WTC11 (cell line): ENCODE results near the gene SLFN14.

Experiments
- CTCF ChIP-seq: fragments of 200-600 bp; IDR thresholded peaks from 2 replicates; pipeline ENCODE4 v1.8.0; 2022; ENCODE audit warnings: antibody characterized with exemption
- ETV6 ChIP-seq: sonication (generic); formaldehyde crosslinking; IDR thresholded peaks from 2 replicates; pipeline ENCODE4 v1.8.1; 2022; ENCODE audit warnings: mild to moderate bottlenecking, missing genetic modification reagents
- IRF1 ChIP-seq: sonication (generic); formaldehyde crosslinking; IDR thresholded peaks from 2 replicates; pipeline ENCODE4 v1.8.0; 2023; ENCODE audit warnings: missing genetic modification reagents
- SMAD3 ChIP-seq: sonication (generic); formaldehyde crosslinking; IDR thresholded peaks from 2 replicates; pipeline ENCODE4 v1.8.0; 2022; ENCODE audit warnings: missing genetic modification reagents, mild to moderate bottlenecking, borderline replicate concordance
- TF ChIP-seq, protein P1 (sequence below): sonication (generic); formaldehyde crosslinking; IDR thresholded peaks from 2 replicates; pipeline ENCODE4 v1.8.1; 2023; ENCODE audit warnings: mild to moderate bottlenecking, missing genetic modification reagents

DNA sequence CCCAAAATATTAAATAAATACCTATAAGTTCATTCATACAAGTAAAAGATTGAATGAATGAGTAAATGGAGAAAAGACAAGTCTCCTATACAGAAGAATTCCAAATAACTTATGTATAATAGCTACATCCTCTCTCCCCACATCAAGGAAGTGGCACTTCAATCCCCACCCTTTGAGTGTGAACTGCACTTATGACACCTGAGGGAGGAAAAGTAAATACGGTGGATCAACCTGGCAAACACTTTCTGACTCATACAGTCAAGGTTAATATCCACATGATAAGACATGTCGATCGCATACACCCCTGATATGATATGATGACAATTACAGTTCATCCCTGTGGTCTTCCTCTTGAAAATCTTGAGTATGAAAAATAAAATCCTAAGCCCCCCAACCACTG lies 41.2 kb downstream of the SLFN14 start:
- TF ChIP-seq ETV6 (CRISPR knock-in tag) (no peak), CTCF (no peak), IRF1 (CRISPR knock-in tag) (no peak), SMAD3 (no peak)
- TF ChIP-seq, protein P1, sequence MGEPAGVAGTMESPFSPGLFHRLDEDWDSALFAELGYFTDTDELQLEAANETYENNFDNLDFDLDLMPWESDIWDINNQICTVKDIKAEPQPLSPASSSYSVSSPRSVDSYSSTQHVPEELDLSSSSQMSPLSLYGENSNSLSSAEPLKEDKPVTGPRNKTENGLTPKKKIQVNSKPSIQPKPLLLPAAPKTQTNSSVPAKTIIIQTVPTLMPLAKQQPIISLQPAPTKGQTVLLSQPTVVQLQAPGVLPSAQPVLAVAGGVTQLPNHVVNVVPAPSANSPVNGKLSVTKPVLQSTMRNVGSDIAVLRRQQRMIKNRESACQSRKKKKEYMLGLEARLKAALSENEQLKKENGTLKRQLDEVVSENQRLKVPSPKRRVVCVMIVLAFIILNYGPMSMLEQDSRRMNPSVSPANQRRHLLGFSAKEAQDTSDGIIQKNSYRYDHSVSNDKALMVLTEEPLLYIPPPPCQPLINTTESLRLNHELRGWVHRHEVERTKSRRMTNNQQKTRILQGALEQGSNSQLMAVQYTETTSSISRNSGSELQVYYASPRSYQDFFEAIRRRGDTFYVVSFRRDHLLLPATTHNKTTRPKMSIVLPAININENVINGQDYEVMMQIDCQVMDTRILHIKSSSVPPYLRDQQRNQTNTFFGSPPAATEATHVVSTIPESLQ (CRISPR knock-in tag), result no peak
